Osteoblast (primary cell): ENCODE data around the gene NFRKB. TPM values are rescaled to one million over a fixed set of nuclear protein-coding genes. Genes with fewer than 3 reads are reported as not detected.

Experiments used
- DNase-seq: peaks from one replicate; pipeline ENCODE4 v3.0.0; 2011; ENCODE audit warnings: low spot score, mixed read lengths; ENCODE audit not compliant: insufficient read length; ENCODE audit errors: missing footprints
- H2AFZ ChIP-seq: 2 replicates; pipeline ENCODE4 v1.6.0; 2011; ENCODE audit warnings: mild to moderate bottlenecking, low read length
- H3K27ac ChIP-seq: 2 replicates; pipeline ENCODE4 v1.5.1; 2011; ENCODE audit warnings: mild to moderate bottlenecking, low read depth, low read length, moderate library complexity
- H3K27me3 ChIP-seq: 2 replicates; pipeline ENCODE4 v1.6.0; 2012; ENCODE audit warnings: mild to moderate bottlenecking, control low read depth, inconsistent platforms, low read length, moderate library complexity; ENCODE audit not compliant: insufficient read depth
- H3K36me3 ChIP-seq: 2 replicates; pipeline ENCODE4 v1.5.1; 2011; ENCODE audit warnings: mild to moderate bottlenecking, low read length, control low read depth, moderate library complexity; ENCODE audit not compliant: insufficient read depth
- H3K4me1 ChIP-seq: 2 replicates; pipeline ENCODE4 v1.5.1; 2011; ENCODE audit warnings: mild to moderate bottlenecking, low read length, control low read depth, moderate library complexity; ENCODE audit not compliant: insufficient read depth
- H3K4me2 ChIP-seq: 2 replicates; pipeline ENCODE4 v1.6.0; 2011; ENCODE audit warnings: mild to moderate bottlenecking, low read length; ENCODE audit not compliant: insufficient read depth
- H3K4me3 ChIP-seq: fragments of 200-600 bp; sonication (generic); 3 replicates; pipeline ENCODE4 v1.5.1; 2012; ENCODE audit warnings: mild to moderate bottlenecking, low read length, inconsistent platforms; ENCODE audit not compliant: insufficient read depth
- H3K79me2 ChIP-seq: 2 replicates; pipeline ENCODE4 v1.6.0; 2012; ENCODE audit warnings: mild to moderate bottlenecking, low read length, control low read depth, inconsistent platforms; ENCODE audit not compliant: insufficient read depth
- H3K9me3 ChIP-seq: 2 replicates; pipeline ENCODE4 v1.5.1; 2011; ENCODE audit warnings: low read depth, low read length, control low read depth
- H4K20me1 ChIP-seq: 2 replicates; pipeline ENCODE4 v1.6.0; 2012; ENCODE audit warnings: mild to moderate bottlenecking, low read length, control low read depth; ENCODE audit not compliant: insufficient read depth
- total RNA-seq: library from RNA; depleted of rRNA; stranded (reverse); fragments of >200 nt; gene quantifications from 2 replicates; pipeline ENCODE4 v1.2.3, GENCODE V29; 2012
- TF ChIP-seq, protein P1 (sequence below): IDR thresholded peaks from 2 replicates; pipeline ENCODE4 v1.5.1; 2011; ENCODE audit warnings: mild to moderate bottlenecking, low read depth, low read length, moderate library complexity; ENCODE audit errors: extremely low read depth

The NFRKB gene
- total RNA-seq, 1 donor, result 15.2 TPM

DNA sequence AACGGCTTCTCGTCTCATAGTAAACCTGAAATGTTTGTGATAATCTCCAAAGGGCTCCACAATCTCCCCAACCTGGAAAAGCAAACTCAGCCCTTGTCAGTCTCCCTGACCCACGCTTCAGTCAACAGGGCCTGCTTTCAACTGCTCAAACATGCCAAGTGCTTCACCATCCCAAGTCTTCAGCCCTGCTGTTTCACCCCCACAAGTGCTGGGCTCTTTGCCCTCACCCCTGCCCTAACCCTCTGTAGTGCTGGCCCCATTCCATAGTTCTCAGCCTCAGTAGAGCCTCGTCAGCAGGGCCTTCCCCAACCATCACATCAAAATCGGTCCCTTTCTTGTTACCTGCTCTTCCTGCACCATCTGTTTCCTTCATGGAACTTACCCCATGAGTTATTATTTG lies 43.4 kb upstream of the NFRKB start:
- Histone ChIP-seq H3K27me3 (no peaks in the 10 kb centered on the region), H3K4me3 (no peak overlapping the region), H4K20me1 (no peaks in the 10 kb centered on the region), H3K4me2 (no peak overlapping the region), H3K79me2 (no peaks in the 10 kb centered on the region), H3K36me3 (peaks cover 4% of the 10 kb centered on the region), H3K27ac (no peak overlapping the region), H3K4me1 (no peaks in the 10 kb centered on the region), H3K9me3 (no peaks in the 10 kb centered on the region), H2AFZ (no peak overlapping the region)
- TF ChIP-seq, protein P1, sequence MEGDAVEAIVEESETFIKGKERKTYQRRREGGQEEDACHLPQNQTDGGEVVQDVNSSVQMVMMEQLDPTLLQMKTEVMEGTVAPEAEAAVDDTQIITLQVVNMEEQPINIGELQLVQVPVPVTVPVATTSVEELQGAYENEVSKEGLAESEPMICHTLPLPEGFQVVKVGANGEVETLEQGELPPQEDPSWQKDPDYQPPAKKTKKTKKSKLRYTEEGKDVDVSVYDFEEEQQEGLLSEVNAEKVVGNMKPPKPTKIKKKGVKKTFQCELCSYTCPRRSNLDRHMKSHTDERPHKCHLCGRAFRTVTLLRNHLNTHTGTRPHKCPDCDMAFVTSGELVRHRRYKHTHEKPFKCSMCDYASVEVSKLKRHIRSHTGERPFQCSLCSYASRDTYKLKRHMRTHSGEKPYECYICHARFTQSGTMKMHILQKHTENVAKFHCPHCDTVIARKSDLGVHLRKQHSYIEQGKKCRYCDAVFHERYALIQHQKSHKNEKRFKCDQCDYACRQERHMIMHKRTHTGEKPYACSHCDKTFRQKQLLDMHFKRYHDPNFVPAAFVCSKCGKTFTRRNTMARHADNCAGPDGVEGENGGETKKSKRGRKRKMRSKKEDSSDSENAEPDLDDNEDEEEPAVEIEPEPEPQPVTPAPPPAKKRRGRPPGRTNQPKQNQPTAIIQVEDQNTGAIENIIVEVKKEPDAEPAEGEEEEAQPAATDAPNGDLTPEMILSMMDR, result no peak
- no peak for DNase-seq

GRCh38 chr11:129937592-129938238 lies 42.3 kb upstream of the NFRKB start:
- no peaks in the 10 kb centered on the region for H3K27me3 ChIP-seq
- H3K4me3 ChIP-seq, result no peak overlapping the region
- no peaks in the 10 kb centered on the region for H3K79me2 ChIP-seq
- no peaks in the 10 kb centered on the region for H3K4me1 ChIP-seq
- TF ChIP-seq, protein P1, result no peak
- peaks cover 4% of the 10 kb centered on the region for H3K36me3 ChIP-seq
- H3K27ac ChIP-seq, result no peak overlapping the region
- no peaks in the 10 kb centered on the region for H4K20me1 ChIP-seq
- H3K4me2 ChIP-seq, result no peak overlapping the region
- no peaks in the 10 kb centered on the region for H3K9me3 ChIP-seq
- DNase-seq, result no peak
- H2AFZ ChIP-seq, result no peak overlapping the region

- TF ChIP-seq, protein P1, result no peak
- Histone ChIP-seq H3K4me1 (no peaks in the 10 kb centered on the region), H3K79me2 (no peaks in the 10 kb centered on the region)
Measured at GRCh38 chr11:129935723-129936122, 40.3 kb upstream of the NFRKB start.

DNA sequence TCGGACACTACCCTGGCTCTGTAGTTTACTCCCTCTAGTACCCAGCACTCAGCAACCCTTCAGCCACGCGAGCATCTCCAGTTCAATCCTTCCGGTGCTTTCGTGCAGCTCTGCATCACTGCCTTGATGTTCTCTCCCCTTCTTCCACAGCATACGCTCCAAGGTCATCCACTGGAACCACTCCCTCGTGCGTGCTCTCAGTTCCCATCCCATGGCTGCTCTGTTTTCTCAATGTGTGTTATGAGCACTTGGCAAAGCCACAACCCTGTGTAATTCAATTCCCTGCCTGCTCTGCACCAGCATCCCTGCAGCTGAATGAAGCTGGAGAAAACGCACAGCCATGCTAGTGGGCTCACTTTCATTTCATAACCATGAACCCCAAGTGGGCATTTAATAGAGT lies 38.5 kb upstream of the NFRKB start:
- Histone ChIP-seq H3K4me3 (no peak overlapping the region), H3K27me3 (no peaks in the 10 kb centered on the region), H2AFZ (no peak overlapping the region), H3K9me3 (no peaks in the 10 kb centered on the region), H3K4me2 (no peak overlapping the region), H3K79me2 (no peaks in the 10 kb centered on the region), H3K27ac (no peak overlapping the region), H4K20me1 (no peaks in the 10 kb centered on the region), H3K36me3 (peaks cover 5% of the 10 kb centered on the region), H3K4me1 (no peaks in the 10 kb centered on the region)
- no peak for DNase-seq
- TF ChIP-seq, protein P1, result no peak

More at GRCh38 chr11:129935723-129936122, 40.3 kb upstream of the NFRKB start:
- Histone ChIP-seq H3K4me3 (no peak overlapping the region), H2AFZ (no peak overlapping the region), H3K9me3 (no peaks in the 10 kb centered on the region), H3K27ac (no peak overlapping the region), H3K36me3 (peaks cover 5% of the 10 kb centered on the region), H4K20me1 (no peaks in the 10 kb centered on the region), H3K27me3 (no peaks in the 10 kb centered on the region), H3K4me2 (no peak overlapping the region)
- no peak for DNase-seq
